AG08396 (cell line): ENCODE data around the gene POMT1.
"Not testable (repeated sequence)": the region's sequence is repeated elsewhere in the genome, so short reads cannot be mapped to it uniquely, and the experiment has no call there.

Experiments
- DNase-seq: peaks from one replicate; pipeline ENCODE4 v3.0.0; 2012; ENCODE audit warnings: low spot score, mixed read lengths

POMT1 gene, protein sequence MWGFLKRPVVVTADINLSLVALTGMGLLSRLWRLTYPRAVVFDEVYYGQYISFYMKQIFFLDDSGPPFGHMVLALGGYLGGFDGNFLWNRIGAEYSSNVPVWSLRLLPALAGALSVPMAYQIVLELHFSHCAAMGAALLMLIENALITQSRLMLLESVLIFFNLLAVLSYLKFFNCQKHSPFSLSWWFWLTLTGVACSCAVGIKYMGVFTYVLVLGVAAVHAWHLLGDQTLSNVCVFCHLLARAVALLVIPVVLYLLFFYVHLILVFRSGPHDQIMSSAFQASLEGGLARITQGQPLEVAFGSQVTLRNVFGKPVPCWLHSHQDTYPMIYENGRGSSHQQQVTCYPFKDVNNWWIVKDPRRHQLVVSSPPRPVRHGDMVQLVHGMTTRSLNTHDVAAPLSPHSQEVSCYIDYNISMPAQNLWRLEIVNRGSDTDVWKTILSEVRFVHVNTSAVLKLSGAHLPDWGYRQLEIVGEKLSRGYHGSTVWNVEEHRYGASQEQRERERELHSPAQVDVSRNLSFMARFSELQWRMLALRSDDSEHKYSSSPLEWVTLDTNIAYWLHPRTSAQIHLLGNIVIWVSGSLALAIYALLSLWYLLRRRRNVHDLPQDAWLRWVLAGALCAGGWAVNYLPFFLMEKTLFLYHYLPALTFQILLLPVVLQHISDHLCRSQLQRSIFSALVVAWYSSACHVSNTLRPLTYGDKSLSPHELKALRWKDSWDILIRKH

DNA sequence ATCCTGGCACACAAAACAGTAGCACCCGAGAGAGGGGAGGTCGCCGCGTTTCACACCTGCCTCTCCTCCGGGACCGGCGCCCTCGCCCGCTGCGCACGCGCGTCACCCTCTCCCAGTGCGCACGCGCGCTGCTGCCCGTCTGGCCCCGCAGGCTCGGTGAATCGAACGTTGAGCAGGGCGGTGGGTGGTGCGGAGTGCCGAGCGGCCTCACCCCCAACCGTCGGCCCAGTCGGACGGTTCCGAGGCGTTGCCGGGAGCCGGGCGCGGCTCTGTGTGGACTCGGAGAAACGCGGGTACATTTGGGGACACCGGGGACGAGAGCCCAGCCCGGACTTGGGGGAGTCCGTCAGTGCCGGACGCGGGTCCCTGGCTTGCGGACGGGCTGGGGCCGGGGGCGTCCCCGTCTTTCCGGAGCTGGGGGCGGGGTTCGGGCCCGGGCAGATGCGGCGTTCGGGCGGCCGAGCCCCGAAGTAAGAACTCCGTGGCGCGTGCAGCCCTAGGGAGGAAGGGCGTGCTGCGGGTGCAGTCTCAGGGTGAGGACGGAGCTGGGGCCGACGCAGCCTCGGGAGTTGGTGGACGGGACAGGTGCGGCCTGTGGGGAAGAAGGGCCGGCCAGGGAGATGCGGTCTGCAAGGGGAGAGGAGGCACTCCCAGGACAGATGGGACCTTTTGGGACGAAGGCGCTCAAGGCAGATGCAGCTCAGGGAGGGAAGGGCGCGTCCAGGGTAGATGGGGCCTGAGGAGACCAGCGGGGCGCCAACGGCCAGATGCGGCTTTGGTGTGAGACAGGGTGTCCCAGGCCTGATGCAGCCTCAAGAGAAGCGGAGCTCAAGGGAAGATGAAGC lies at the start of gene POMT1:
Gene POMT1 (plus strand): TSS at position 138 of the 845 bp plus-strand sequence. CDS start 1,301 bp downstream, outside the sequence.
- DNase-seq = peak; percentile 99

DNA sequence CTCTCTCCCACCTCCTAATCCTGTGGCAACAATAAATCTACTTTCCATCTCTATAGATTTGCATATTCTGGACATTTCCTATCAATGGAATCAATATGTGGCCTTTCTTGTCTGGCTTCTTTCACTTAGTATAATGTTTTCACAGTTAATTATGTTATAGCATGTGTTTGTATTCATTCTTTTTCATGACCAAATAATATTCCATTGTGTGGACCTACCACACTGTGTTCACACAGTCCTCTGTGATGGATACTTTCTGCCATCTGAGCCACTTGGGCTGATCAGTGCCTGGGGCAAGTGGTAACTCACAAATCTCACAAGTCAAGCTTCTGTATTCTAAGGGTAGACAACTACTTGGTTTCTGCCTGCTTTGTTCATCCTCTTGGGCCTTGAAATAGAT lies 48.7 kb upstream of the POMT1 start:
- DNase-seq = no peak

DNA sequence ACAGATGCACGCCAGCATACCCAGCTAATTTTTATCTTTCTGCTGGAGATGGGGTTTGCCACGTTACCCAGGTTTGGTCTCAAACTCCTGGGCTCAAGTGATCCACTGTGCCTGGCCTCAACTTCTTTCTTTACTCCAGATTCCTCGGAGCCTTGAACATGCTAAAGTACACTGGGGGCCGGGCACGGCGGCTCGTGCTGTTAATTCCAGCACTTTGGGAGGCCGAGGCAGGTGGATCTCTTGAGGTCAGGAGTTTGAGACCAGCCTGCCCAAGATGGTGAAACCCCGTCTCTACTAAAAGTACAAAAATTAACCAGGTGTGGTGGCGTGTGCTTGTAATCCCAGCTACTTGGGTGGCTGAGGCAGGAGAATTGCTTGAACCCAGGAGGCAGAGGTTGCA lies 47.1 kb upstream of the POMT1 start:
- DNase-seq = not testable (repeated sequence)

DNA sequence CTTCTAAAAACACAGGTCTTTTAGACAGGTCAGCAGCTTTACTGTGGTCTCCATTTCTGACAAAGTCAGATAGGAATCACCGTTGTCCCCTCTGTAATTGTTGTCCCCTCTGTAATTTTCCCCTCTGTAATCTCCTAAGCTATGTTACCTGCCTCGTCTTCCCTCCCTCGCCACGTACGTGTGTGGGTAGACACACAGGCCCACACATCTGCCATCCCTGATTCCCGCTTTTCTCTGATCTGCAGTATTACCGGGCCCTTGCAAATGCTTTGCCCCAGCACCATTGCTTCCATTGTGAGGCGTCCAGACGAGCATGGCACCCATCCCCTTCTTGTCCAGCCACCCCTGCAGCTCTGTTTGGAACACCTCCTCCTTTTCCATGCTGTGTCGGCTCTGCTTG lies 45.0 kb upstream of the POMT1 start:
- no peak for DNase-seq

DNA sequence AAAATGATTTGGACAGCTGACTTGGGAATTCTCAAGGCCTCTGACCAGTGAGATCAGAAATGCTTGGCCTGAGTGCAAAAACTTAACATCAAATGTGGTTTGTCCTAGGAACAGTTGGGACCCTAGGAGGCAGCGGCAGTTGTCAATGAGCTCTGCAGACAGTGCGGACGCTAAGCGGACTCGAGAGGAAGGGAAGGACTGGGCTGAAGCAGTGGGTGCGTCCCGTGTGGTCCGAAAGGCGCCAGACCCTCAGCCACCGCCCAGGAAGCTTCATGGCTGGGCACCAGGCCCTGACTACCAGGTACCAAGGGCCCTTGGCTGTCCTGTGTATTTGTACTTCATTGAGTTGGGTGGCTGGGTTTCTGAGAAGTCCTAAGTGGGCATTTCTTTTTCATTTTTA lies 43.7 kb upstream of the POMT1 start:
- DNase-seq = no peak

DNA sequence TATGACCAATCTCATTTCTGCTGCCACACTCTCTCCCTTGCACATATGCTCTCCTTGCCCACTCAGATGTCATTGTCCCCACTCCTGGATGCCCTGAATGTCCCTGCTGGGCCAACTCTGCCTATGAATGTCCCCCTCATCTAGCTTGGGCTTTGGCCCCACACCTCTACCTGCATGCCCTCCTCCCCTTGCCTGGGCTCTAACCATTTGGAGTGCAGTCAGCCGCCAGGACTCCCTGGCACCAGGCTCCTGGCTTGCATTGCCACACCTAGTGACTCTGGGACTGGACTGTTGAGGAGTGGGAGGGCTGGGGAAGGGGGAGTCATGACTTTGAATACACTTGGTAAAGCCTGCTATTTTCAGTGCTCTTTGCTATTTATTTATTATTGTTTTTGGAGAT lies 41.6 kb upstream of the POMT1 start:
- no peak for DNase-seq

DNA sequence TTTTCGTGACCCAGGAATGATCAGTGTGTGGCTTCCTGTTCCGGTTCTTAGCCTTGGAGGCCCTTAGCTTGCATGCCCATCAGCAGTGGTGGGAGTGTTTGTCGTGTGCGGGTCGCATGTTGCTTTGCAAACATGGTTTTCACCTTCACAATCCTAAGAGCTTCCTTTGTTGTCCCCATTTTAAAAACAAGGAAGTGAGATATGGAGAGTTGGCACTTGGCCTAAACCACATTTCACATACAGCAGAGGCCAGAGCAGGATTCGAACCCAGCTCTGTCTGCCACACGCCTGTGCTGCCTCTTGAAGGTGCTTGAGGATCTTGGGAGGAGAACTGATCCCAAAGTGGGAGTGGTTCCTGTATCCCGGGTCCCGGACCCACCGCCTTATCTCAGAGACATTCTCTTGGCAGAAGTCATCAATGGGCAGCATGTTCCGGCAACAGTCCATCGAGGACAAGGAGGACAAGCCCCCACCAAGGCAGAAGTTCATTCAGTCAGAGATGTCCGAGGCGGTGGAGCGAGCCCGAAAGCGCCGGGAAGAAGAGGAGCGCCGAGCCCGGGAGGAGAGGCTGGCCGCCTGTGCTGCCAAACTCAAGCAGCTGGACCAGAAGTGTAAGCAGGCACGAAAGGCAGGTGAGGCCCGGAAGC lies 38.2 kb upstream of the POMT1 start:
- DNase-seq = no peak

DNA sequence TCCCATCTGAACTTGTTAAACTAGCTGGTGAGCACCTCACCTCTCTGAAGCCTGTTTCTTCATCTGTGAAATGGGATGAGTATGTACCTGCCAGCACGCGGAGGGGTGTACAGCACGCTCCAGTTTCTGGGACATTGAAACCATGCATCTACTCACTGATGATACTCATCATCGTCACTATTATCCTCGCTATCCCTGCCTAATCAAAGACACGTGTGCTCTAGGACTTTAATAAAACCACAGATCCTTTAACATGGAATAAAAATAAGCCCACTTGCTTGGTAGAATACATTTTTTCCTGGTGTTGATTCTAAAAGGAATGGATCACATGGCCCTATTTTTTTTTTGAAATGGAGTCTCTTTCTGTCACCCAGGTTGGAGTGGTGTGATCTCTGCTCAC lies 37.3 kb upstream of the POMT1 start:
- DNase-seq = no peak

DNA sequence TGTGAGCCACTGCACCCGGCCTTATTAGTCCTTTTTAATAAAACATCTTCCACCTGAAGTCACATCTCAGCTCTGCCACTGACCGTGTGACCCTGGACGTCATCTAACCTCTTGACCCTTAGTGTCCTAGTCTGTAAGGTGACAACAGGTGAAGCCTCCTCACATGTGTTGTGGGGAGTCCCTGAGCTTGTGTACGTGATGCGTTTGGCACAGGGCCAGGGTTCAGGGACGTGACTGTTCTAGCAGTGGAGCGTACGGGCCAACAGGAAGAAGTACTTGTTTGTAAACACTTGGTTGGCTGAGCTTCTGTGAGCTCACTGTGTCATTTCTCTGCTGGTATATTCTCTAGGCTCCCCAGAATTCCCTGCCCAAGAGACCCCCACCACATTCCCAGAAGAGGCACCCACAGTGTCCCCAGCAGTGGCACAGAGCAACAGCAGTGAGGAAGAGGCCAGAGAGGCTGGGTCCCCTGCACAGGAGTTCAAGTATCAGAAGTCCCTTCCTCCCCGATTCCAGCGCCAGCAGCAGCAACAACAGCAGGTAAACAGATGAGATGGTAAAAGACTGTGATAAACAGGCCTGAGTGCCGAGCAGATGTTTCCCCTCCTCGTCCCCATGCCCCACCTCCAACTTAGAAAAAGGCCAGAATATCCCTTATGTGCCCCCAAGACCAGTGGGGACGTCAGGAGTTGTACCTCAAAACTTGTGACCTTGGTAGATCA lies 35.3 kb upstream of the POMT1 start:
- no peak for DNase-seq

DNA sequence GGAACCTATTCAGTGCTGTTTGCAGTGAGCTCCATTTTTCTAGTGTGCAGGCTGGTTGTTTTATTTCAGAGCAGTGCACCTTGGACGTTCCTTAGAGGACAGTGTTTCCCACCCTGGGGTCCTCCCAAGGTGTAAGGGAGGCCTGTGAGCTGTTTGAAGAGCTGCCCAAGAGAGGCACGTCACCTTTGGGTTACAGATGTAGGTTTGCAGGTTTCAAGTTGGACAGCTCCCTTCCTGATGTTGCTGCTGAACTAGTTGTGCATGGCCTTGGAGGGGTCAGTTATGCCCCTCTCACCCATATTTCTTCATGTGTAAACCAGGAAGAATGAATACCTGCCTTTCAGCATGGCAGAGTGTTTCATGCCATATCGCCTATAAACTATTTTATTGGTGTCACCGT lies 34.7 kb upstream of the POMT1 start:
- no peak for DNase-seq

DNA sequence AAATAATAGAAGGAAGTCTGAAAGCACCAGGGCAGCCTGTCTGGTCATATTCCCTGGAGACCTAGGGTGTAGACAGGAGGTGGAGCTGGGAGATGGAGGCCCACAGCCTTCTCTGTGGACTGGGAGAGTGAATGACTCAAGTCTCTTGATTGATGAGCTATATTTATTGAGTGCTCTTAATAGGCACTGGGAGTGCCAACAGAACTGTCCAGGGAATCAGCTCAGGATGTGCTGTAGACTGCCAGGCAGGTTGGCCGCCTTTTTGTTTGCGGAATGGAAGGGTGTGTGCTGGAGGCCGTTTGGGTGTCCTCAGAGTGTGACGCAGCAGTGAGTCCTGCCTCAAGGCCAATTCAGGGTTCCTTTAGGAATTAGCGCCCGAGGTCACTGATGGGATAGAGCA lies 33.4 kb upstream of the POMT1 start:
- DNase-seq = no peak

DNA sequence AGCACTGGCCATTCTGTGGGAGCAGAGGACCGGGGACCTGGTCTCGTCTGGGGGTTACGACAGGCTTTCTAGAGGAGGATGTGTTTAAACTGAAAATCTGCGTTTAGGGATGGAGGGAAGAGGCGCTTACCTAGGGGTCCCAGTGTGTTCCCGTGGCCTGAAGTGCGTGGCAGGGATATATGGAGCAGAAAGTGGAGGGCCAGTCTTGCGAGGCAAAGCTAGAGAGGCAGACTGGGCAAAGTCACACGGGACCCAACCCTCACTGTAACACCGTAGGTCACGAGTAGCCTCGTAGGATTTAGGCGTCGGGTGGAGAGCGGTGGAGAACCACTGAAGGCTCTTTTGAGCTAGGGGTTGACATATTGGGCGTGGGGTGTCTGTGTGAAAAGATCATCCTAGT lies 32.8 kb upstream of the POMT1 start:
- no peak for DNase-seq

DNA sequence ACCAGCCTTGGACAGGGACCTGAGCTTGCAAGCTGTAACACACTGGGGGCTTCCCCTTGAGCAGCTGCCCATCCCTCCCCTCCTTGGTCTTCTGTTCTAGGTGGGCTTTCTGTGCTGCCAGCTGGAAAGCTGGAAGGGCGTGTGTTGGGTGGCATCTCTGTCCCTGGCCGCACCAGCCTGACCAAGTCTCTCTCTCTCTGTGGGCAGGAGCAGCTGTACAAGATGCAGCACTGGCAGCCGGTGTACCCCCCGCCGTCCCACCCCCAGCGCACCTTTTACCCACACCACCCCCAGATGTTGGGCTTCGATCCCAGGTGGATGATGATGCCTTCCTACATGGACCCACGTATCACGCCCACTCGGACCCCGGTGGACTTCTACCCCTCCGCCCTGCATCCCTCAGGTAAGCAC lies 32.1 kb upstream of the POMT1 start:
- DNase-seq = no peak

DNA sequence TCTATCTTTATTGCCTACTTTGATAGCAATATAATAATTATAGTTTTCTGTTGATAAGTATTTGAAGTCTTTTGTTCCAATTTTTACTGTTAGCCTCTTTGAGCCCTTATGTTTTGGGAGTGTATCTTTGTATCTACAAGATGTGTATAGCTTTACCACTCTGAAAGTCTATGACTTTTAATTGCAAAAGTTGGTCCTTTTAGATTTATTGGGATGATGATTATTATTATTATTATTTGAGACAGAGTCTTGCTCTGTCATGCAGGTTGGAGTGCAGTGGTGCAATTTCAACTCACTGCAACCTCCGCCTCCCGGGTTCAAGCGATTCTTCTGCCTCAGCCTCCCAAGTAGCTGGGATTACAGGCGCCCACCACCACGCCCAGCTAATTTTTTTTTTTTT lies 30.6 kb upstream of the POMT1 start:
- DNase-seq = not testable (repeated sequence)

DNA sequence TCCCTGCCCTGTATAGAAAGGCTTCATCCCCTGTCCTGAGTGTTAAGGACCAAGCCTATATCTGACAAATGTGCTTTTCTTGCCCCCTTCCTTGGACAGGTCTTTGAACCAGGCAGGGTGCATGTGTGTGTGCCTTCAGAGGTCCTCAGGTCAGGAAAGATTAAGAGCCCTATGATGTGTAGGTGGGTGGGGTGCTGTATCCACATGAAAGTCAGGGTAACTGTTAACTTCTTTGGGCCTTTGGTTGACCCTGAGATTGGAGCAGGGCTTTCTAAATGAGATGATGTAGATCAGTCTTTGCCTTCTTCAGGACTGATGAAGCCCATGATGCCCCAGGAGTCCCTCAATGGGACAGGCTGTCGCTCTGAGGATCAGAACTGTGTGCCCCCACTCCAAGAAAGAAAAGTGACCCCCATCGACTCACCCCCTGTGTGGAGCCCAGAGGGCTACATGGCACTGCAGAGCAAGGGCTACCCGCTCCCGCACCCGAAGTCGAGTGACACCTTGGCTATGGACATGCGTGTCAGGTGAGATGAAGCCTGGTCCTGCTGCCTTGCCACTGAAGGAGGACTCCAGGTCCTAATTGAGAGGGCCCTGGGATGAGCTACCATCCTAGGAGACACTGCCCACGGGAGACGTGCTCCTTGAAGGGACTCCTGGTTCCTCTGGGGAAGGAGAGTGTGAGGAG lies 29.4 kb upstream of the POMT1 start:
- no peak for DNase-seq

DNA sequence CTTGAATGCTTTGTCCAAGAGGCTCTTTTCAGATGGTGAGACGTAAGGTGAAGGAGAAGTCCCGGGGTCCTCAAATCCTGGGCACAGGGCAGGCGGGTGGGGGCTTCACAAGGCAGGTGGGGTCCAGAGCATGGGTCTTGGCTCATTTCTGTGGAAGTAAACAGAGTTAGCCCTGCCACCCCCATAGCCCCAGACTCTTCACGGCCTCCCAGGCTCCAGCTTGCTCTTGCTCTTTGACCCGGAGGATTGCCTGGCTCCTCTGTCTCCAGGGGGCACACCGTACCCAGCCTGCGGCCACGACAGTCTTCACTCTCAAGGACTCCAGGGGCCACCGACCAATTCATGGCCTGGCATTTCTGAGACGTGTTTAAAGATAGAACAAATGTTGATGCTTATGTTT lies 28.8 kb upstream of the POMT1 start:
- no peak for DNase-seq

DNA sequence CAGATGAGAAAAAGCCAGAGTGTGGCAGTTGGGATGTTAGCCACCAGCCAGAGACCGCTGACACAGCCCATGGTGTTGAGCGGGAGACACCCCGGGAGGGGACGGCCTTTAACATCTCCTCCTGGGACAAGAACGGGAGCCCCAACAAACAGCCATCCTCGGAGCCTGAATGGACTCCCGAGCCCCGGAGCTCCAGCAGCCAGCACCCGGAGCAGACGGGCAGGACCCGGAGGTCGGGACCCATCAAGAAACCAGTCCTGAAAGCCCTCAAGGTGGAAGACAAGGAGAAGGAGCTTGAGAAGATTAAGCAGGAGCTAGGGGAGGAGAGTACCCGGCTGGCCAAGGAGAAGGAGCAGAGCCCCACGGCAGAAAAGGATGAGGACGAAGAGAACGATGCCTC lies 28.0 kb upstream of the POMT1 start:
- no peak for DNase-seq

DNA sequence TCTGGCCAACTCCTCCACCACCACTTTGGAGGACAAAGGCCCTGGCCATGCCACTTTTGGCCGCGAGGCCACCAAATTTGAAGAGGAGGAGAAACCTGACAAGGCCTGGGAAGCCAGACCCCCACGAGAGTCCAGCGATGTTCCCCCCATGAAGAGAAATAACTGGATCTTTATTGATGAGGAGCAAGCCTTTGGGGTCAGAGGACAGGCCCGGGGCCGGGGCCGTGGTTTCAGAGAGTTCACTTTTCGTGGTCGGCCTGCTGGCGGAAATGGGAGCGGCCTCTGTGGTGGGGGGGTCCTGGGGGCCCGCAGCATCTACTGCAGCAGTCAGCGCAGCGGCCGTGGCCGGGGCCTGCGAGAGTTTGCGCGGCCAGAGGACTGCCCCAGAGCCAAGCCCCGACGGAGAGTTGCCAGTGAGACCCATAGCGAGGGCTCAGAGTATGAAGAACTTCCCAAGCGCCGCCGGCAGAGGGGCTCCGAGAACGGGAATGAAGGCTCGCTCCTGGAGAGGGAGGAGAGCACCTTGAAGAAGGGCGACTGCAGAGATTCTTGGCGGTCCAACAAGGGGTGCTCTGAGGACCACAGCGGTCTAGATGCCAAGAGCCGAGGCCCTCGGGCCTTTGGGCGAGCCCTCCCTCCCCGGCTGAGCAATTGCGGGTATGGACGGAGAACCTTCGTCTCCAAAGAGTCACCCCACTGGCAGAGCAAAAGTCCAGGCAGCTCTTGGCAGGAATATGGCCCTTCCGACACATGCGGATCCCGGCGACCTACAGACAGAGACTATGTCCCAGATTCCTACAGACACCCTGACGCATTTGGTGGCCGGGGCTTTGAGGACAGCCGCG lies 27.4 kb upstream of the POMT1 start:
- no peak for DNase-seq

DNA sequence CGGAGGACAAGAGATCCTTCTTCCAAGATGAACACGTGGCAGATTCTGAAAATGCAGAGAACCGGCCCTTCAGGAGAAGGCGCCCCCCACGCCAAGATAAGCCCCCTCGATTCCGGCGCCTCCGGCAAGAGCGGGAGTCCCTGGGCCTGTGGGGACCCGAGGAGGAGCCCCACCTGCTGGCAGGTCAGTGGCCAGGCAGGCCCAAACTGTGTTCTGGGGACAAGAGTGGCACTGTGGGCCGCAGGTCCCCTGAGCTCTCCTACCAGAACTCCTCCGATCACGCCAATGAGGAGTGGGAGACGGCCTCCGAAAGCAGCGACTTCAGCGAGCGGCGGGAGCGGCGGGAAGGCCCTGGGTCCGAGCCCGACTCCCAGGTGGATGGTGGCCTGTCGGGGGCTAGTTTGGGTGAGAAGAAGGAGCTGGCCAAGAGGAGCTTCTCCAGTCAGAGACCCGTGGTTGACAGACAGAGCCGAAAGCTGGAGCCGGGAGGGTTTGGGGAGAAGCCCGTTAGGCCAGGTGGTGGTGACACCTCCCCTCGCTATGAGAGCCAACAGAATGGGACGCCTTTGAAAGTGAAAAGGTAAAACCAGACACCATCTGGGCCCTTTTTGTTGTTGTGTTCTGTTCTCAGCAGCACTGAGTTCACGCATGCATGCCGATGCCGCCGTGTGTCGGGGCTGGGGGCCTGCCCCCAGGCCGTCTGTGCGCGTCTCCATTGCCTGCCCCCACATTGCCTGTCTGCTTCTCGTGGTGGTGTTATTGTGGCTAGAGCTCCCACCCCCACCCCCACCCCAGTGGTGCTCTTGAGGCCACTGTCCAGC lies 26.6 kb upstream of the POMT1 start:
- DNase-seq = no peak
